ENCODE measurements around the gene CDH18.
"Not testable (repeated sequence)": the region's sequence is repeated elsewhere in the genome, so short reads cannot be mapped to it uniquely, and the experiment has no call there.

Gene CDH18

DNA sequence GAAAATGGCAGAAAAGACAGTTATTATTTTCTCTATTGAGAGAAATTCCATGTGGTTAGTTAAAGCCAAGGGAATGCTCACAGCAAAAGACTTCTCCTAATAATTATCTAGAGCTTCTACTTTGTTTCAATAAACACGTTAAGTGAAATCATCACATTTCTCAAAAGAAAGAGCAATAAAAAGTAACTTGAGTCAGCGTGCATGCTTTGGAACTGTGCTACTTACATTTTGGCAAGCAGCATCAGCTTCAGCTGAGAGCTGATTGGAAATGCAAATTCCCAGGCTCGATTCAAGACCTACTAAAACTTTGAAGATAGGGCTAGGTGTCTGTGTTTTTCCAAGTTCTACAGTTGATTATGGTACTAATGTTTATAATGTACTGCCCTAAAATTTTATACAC is 132.1 kb downstream of the CDH18 start:
- peak; percentile 79 to 85 for DNase-seq

- peak; percentile 79 to 94 for DNase-seq
These were observed 132.5 kb downstream of the CDH18 start for GRCh38 chr5:19855453-19855852.

GRCh38 chr5:19855031-19855430 is 133.0 kb downstream of the CDH18 start:
- peak in 1 of 2 experiments; percentile 39 for DNase-seq

- DNase-seq, result no peak
These were observed 134.3 kb downstream of the CDH18 start for GRCh38 chr5:19853616-19854240.

DNA sequence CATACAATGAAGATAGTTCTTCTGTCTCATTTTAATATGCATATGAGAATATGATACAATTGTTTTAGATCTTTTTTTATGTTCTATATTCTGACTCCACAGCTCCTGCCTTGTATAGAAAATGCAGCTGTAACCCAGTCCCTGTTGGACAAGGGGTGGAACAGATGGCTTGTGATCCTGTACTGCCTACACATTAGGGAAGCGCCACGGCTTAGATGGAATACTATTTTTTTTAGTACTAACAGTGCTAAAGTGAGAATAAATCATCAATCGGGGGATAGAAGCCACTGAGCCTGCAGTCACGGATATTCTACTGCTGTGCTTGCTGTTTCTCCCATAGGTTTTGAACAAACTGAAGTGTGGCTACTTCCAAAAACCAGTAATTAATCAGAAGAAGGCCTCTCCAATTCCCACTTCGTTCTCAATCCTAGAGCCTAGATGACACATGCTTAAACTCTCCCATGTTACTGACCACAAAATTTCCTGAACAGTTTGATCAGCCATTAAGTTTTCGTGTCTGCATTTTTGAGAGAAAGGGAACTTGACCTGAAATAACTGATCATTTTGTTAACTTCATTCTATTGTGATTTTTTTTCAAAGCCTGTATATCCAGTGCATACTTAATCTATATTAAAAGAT is 150.3 kb downstream of the CDH18 start:
- DNase-seq, result peak; percentile 19 to 53

DNA sequence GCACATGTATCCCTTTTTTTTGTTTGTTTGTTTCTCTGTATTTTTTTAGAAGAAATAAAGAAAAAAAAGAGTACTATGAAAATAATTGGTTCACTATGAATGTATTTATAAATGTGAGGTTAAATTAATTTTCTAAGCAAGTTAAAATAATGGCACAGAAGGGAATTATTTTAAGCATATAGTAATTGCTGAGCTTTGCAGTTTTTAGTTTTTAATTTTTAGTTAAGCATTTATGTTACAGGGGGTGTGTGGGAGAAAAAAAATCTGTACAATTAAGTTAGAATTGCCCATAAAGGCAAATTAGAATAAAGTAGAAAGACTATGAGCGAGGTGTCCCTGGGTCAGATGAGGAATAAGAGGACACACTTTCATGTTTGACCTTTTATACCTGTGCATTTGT is 152.6 kb downstream of the CDH18 start:
- no peak for DNase-seq

GRCh38 chr5:19812720-19813119 is 175.3 kb downstream of the CDH18 start:
- DNase-seq, result not testable (repeated sequence)

DNA sequence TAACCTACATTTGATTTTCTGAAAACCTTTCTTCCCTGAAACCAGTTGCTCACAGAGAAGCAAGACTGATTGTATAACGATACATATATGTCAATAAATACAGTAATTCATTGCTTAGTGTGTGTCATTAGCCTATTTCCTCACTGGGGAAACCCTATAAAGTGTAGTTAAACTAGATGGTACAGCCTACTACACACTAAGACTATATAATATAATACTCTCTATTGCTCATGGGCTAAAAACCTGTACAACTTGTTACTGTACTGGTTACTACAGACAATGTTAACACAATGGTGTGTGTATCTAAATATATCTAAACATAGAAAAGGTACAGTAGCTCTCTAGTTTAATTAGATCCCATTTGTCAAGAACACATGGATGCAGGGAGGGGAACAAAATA is 181.2 kb downstream of the CDH18 start:
- no peak for DNase-seq

GRCh38 chr5:19802686-19803085 is 185.3 kb downstream of the CDH18 start:
- DNase-seq, result peak in 1 of 2 experiments; percentile 80

GRCh38 chr5:19795218-19795617 is 192.8 kb downstream of the CDH18 start:
- DNase-seq, result peak in 1 of 2 experiments; percentile 32

- DNase-seq, result no peak
These were observed 197.1 kb downstream of the CDH18 start for GRCh38 chr5:19790829-19791466.

DNA sequence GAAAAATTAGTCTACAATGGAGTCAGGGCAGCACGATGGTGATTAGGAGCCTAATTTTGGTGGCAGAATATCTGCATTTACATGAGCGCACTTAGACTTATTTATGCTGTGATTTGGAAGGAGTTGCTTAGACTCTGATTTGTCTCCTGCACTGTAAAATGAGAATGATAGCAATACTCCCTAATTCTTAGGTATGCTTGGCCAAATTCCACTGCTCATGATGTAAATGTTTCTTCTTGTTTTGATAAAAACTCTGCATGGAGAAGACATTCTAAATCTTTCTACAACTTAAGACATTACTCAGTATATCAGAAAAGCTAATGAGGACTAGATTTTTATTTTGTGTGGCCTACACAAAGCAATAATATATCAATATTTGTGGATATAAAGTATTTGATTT is 205.4 kb downstream of the CDH18 start:
- no peak for DNase-seq

- DNase-seq, result no peak
These were observed 210.6 kb downstream of the CDH18 start for GRCh38 chr5:19777363-19777762.

- DNase-seq, result not testable (repeated sequence)
These were observed 211.1 kb downstream of the CDH18 start for GRCh38 chr5:19776886-19777285.

GRCh38 chr5:19771174-19771835 is 216.7 kb downstream of the CDH18 start:
- no peak for DNase-seq

- DNase-seq, result peak in 1 of 2 experiments; percentile 77
These were observed 217.6 kb downstream of the CDH18 start for GRCh38 chr5:19770396-19770795.

GRCh38 chr5:19767987-19768386 is 220.0 kb downstream of the CDH18 start:
- DNase-seq, result no peak

- no peak for DNase-seq
These were observed 234.4 kb downstream of the CDH18 start for GRCh38 chr5:19753579-19753978.

DNA sequence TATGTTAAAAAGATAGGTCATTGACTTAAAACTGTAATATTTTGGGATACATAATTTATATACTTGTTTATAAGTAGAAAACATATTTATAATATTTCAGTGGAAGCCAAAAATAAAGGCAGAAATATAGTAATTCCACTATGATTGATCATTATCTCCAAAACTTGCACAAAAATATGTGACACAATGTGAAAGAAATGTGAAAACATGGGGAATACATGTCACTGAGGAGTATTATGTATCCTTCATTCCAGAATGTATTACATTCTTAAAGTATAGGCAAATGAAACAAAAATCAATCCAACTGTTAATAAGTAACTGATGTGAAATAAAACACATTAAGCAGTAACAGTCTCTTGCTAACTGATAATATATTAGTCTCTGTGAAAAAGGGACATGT is 236.7 kb downstream of the CDH18 start:
- no peak for DNase-seq

DNA sequence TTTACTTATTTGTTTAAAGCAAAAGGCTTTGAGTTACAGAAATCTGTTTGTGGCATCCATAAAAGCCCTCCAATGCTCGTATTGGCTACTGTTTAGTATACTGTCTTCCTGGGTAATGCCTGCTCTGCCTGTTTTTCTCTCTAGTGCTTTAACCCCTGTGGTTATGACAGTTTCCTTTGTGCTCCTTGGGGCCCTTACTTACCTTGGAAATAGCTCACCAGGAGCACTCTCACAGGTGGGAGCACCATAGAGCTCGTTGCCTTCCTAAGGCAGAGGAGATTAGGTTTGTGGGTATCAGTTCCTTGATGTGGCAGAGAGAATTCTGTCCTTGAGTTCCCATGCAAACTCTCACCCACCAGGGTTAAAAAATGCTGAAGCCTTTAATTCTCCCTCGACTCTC is 242.8 kb downstream of the CDH18 start:
- no peak for DNase-seq

DNA sequence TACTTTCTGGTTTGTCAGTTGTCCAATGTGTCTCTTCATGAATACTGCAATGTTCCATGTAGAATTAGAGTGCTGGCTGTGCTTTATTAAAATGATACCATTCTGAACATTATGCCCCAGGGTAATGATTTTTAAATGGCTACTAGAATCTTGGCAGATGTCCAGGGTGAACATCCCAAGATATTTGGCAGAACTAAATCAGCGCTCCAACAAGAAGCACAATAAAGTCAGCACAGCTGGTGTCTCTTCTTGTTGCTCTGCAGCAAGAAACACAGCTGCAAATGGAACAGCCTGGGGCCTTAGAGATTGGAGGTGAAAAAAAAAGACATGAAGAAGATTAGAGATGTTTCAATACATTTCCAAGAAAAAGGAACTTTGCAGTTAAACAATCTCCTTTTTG is 248.3 kb downstream of the CDH18 start:
- DNase-seq, result peak; percentile 80 to 92

- DNase-seq, result no peak
These were observed 253.2 kb downstream of the CDH18 start for GRCh38 chr5:19734776-19735175.

DNA sequence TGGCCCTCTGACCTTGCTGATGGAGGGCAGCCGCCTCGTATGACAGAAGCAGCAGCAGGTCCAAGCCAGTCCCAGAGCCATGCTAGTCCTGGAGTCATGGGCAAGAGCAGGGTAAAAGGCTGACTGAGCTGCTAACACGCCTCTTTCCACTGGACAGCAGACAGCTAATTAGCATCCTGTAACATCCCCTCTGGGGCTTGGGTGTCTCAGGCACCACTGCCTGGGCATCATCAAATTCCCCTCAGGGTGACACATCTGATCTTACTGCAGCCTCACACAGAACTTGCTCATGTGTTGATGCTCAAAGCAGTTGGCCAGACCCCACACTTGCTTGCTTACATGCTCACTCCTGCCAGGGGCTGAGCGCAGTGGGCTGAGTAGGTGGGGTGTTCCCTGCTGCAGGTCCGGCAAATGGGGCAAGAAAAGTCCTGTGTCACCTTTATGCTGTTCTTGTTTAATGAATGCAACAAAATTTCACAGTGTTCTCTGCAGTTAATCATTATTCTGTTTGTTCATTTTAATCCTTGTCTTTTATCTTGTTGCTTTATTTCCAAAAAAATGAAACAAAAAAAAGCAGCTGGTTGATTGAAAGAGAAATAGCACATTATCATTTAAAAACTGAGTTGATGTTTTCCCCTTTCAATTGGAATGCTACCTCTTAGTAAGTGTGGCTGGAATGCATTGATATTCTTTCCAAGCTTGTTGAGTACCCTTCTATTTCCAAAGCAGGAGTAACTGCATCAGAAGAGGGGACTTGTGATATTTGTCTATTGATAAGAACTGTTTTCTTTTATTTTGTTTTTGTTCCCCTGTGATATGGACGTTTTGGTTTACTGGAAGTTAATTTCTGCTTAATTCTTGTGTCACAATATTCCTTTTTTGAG is 254.1 kb downstream of the CDH18 start:
- DNase-seq, result no peak
